KMS-11 (cell line): ENCODE measurements around the gene CCRL2.

ENCODE experiments used
- H2AFZ ChIP-seq: fragments of 200-600 bp; sonication (generic); 2 replicates; pipeline ENCODE4 v1.6.1; 2016; ENCODE audit warnings: antibody characterized with exemption, mixed run types, low read depth
- H3K27ac ChIP-seq: fragments of 200-600 bp; sonication (generic); 2 replicates; pipeline ENCODE4 v1.6.1; 2016; ENCODE audit warnings: mild to moderate bottlenecking, mixed run types
- H3K27me3 ChIP-seq: fragments of 200-600 bp; sonication (generic); 2 replicates; pipeline ENCODE4 v1.6.1; 2017; ENCODE audit warnings: mild to moderate bottlenecking, low read depth, mixed run types, moderate library complexity; ENCODE audit not compliant: insufficient read depth
- H3K36me3 ChIP-seq: fragments of 200-600 bp; sonication (generic); 2 replicates; pipeline ENCODE4 v1.6.1; 2017; ENCODE audit warnings: mild to moderate bottlenecking, mixed run types; ENCODE audit not compliant: insufficient read depth
- H3K4me1 ChIP-seq: fragments of 200-600 bp; sonication (generic); 2 replicates; pipeline ENCODE4 v1.6.1; 2016; ENCODE audit warnings: mild to moderate bottlenecking, low read depth, mixed run types; ENCODE audit not compliant: poor library complexity, severe bottlenecking
- H3K4me2 ChIP-seq: fragments of 200-600 bp; sonication (generic); 2 replicates; pipeline ENCODE4 v1.7.0; 2016; ENCODE audit warnings: mild to moderate bottlenecking, mixed run types
- H3K4me3 ChIP-seq: fragments of 200-600 bp; sonication (generic); IDR thresholded peaks from 2 replicates; pipeline ENCODE4 v1.6.1; 2017; ENCODE audit warnings: low read depth, low read length, mixed read lengths; ENCODE audit not compliant: insufficient read depth
- H3K79me2 ChIP-seq: fragments of 200-600 bp; sonication (generic); 2 replicates; pipeline ENCODE4 v1.6.1; 2016; ENCODE audit warnings: low read depth, mixed run types; ENCODE audit not compliant: insufficient read depth
- H3K9ac ChIP-seq: fragments of 200-600 bp; sonication (generic); 2 replicates; pipeline ENCODE4 v1.6.1; 2016; ENCODE audit warnings: mild to moderate bottlenecking, mixed run types
- H4K20me1 ChIP-seq: fragments of 200-600 bp; sonication (generic); 2 replicates; pipeline ENCODE4 v1.6.1; 2016; ENCODE audit warnings: mild to moderate bottlenecking, mixed run types; ENCODE audit not compliant: insufficient read depth
- CTCF ChIP-seq: fragments of 200-600 bp; sonication (generic); conservative IDR thresholded peaks from 2 replicates; pipeline ENCODE4 v1.6.1; 2017; ENCODE audit warnings: low read depth, mild to moderate bottlenecking, antibody characterized with exemption, low read length, moderate library complexity, mixed read lengths

CCRL2 gene

GRCh38 chr3:46406788-46407611 lies at the start of gene CCRL2, which contains the start of gene CCR5AS:
TSS of gene CCRL2 (plus strand) at chr3:46407259. CDS start at chr3:46408080, 821 bp downstream.
TSS of gene CCR5AS (minus strand) at chr3:46407066.
- Histone ChIP-seq H3K79me2 (no peaks in the 10 kb centered on the region), H3K4me3 (no peak within 1 kb of the TSS), H3K9ac (no peak within 1 kb of the TSS)

DNA sequence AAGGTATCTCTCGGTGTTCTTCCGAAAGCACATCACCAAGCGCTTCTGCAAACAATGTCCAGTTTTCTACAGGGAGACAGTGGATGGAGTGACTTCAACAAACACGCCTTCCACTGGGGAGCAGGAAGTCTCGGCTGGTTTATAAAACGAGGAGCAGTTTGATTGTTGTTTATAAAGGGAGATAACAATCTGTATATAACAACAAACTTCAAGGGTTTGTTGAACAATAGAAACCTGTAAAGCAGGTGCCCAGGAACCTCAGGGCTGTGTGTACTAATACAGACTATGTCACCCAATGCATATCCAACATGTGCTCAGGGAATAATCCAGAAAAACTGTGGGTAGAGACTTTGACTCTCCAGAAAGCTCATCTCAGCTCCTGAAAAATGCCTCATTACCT lies 48.6 kb upstream of the CCRL2 start:
- Histone ChIP-seq H3K4me2 (no peak overlapping the region), H4K20me1 (no peaks in the 10 kb centered on the region), H3K4me1 (peaks cover 31% of the 10 kb centered on the region), H3K9ac (no peak overlapping the region), H3K4me3 (no peak overlapping the region), H2AFZ (no peak overlapping the region), H3K36me3 (no peaks in the 10 kb centered on the region), H3K27ac (no peak overlapping the region), H3K27me3 (no peaks in the 10 kb centered on the region), H3K79me2 (no peaks in the 10 kb centered on the region)
- TF ChIP-seq CTCF, result no peak

More at GRCh38 chr3:46406788-46407611, at the start of gene CCRL2, which contains the start of gene CCR5AS:
- Histone ChIP-seq H3K4me2 (no peak within 1 kb of the TSS), H4K20me1 (no peaks in the 10 kb centered on the region), H3K36me3 (no peaks in the 10 kb centered on the region), H3K27ac (no peak within 1 kb of the TSS), H3K4me1 (no peaks in the 10 kb centered on the region), H2AFZ (no peak within 1 kb of the TSS), H3K27me3 (no peaks in the 10 kb centered on the region)
- no peak for TF ChIP-seq CTCF

DNA sequence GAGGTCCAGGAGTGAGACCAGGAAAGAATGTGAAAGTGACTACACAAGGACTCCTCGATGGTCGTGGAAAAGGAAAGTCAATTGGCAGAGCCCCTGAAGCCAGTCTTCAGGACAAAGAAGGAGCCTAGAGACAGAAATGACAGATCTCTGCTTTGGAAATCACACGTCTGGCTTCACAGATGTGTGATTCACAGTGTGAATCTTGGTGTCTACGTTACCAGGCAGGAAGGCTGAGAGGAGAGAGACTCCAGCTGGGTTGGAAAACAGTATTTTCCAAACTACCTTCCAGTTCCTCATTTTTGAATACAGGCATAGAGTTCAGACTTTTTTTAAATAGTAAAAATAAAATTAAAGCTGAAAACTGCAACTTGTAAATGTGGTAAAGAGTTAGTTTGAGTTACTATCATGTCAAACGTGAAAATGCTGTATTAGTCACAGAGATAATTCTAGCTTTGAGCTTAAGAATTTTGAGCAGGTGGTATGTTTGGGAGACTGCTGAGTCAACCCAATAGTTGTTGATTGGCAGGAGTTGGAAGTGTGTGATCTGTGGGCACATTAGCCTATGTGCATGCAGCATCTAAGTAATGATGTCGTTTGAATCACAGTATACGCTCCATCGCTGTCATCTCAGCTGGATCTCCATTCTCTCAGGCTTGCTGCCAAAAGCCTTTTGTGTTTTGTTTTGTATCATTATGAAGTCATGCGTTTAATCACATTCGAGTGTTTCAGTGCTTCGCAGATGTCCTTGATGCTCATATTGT lies 47.1 kb upstream of the CCRL2 start:
- Histone ChIP-seq H3K27me3 (no peaks in the 10 kb centered on the region), H2AFZ (no peak overlapping the region), H3K27ac (no peak overlapping the region), H3K4me1 (peaks cover 26% of the 10 kb centered on the region), H3K36me3 (no peaks in the 10 kb centered on the region), H4K20me1 (no peaks in the 10 kb centered on the region), H3K9ac (no peak overlapping the region), H3K4me2 (no peak overlapping the region), H3K79me2 (no peaks in the 10 kb centered on the region), H3K4me3 (no peak overlapping the region)
- no peak for TF ChIP-seq CTCF

DNA sequence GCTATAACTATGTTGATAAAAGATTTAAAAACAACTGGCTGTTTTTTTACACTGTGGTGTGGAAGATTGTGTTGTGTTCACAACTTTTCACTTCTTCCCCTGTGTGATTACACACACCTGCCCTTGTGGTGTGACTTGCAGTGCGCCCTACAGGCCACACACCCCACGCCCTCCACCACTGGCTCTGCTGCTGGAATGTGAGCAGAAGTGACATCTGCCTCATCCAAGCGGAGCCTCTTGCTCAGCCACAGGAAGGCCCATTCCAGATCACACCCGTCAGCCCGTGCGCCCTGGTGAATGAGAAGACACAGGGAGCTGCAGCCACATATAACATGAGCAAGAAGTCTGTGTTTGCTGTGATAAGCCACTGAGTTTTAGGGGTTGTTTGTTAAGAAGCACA lies 46.2 kb upstream of the CCRL2 start:
- Histone ChIP-seq H3K27me3 (no peaks in the 10 kb centered on the region), H3K9ac (no peak overlapping the region), H3K4me1 (peaks cover 26% of the 10 kb centered on the region), H3K4me3 (no peak overlapping the region), H3K4me2 (no peak overlapping the region), H3K36me3 (no peaks in the 10 kb centered on the region), H3K27ac (no peak overlapping the region), H4K20me1 (no peaks in the 10 kb centered on the region), H2AFZ (no peak overlapping the region), H3K79me2 (no peaks in the 10 kb centered on the region)
- TF ChIP-seq CTCF, result no peak
